Esophagus squamous epithelium (tissue), 4 donors: ENCODE data around the gene FRMD1.

Source experiments
- CTCF ChIP-seq, 6 experiments: fragments of 450-650 bp in 4 of 6; fragments of 200-600 bp in 2 of 6; sonication (generic) in 2 of 6; IDR thresholded peaks; one replicate each; pipeline ENCODE4 v1.5.1; 2016 to 2019; ENCODE audit warnings: antibody characterized with exemption in 6 of 6, mild to moderate bottlenecking in 4 of 6, moderate library complexity in 4 of 6
- POLR2A ChIP-seq, 4 donors: fragments of 450-650 bp; IDR thresholded peaks; one replicate each; pipeline ENCODE4 v1.6.1; 2017; ENCODE audit warnings: antibody characterized with exemption in 4 of 4, mild to moderate bottlenecking in 4 of 4, moderate library complexity in 3 of 4

- TF ChIP-seq CTCF (IDR thresholded peaks at IDR 0.05) (no peak), POLR2A (IDR thresholded peaks at IDR 0.05) (no peak)
These were observed 67.7 kb downstream of the FRMD1 start for GRCh38 chr6:168011291-168011690.
